Body of pancreas (tissue), 4 donors: ENCODE results near the gene TRIM46.

Experiments used
- POLR2A ChIP-seq, 3 donors: fragments of 450-650 bp; IDR thresholded peaks; one replicate each; pipeline ENCODE4 v1.6.1; 2016; ENCODE audit warnings: antibody characterized with exemption in 3 of 3, mild to moderate bottlenecking in 2 of 3
- TF ChIP-seq, protein P1 (sequence below), 7 experiments: fragments of 450-650 bp in 4 of 7; fragments of 200-600 bp in 3 of 7; sonication (generic) in 3 of 7; IDR thresholded peaks; one replicate each; pipeline ENCODE4 v1.5.1; 2016 to 2019; ENCODE audit warnings: antibody characterized with exemption in 7 of 7

DNA sequence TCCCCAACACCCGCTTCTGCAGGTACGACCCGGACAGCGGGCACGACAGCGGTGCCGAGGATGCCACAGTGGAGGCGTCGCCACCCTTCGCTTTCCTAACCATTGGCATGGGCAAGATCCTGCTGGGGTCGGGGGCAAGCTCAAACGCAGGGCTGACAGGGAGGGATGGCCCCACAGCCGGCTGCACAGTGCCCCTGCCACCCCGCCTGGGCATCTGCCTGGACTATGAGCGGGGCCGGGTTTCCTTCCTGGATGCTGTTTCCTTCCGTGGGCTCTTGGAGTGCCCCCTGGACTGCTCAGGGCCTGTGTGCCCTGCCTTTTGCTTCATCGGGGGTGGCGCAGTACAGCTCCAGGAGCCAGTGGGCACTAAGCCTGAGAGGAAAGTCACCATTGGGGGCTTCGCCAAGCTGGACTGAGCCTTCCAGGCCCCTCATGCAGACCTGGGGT, 10.1 kb downstream of the TRIM46 start:
- TF ChIP-seq, protein P1, sequence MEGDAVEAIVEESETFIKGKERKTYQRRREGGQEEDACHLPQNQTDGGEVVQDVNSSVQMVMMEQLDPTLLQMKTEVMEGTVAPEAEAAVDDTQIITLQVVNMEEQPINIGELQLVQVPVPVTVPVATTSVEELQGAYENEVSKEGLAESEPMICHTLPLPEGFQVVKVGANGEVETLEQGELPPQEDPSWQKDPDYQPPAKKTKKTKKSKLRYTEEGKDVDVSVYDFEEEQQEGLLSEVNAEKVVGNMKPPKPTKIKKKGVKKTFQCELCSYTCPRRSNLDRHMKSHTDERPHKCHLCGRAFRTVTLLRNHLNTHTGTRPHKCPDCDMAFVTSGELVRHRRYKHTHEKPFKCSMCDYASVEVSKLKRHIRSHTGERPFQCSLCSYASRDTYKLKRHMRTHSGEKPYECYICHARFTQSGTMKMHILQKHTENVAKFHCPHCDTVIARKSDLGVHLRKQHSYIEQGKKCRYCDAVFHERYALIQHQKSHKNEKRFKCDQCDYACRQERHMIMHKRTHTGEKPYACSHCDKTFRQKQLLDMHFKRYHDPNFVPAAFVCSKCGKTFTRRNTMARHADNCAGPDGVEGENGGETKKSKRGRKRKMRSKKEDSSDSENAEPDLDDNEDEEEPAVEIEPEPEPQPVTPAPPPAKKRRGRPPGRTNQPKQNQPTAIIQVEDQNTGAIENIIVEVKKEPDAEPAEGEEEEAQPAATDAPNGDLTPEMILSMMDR (IDR thresholded peaks at IDR 0.05), result no peak
- TF ChIP-seq POLR2A (IDR thresholded peaks at IDR 0.05), result no peak
